ENCODE measurements around the gene ARHGEF28.

ARHGEF28 gene

DNA sequence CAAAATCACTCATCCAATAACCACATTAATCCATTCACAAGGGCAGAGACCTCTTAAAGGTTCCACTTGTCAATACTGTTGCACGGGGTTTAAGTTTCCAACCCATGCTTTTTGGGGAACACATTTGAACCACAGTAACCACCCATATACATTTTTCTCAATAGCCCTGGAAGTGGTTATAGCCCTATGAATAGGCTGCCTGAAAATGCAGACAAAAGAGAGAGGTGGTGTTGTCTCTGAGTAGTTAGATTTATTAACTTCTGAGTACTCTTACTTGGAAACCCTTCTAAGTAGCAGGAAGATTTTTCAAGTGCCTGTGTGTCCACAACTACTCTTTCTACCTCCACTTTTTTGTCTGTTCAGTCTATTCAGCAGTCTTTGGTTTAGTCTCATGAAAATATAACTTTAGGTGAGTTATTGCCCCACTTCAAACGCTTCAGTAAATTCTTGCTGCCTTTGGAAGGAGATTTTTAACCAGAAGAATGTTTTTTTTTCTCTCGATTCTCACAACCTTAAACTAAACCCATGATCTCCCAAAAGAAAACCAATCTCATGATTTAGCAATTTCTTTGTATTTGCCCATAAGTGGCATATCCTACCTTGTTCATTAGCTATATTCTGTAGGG lies 42.6 kb downstream of the ARHGEF28 start:
- Histone ChIP-seq H3K23ac (ENCODE audit: low read length) (no peak overlapping the region), H3K4me1 (ENCODE audit: control insufficient read depth in 1 of 2, insufficient read depth in 2 of 2, low read length in 2 of 2) (no peaks in the 10 kb centered on the region), H3K36me3 (ENCODE audit: control insufficient read depth in 1 of 2, insufficient read depth in 2 of 2, low read length in 2 of 2) (no peaks in the 10 kb centered on the region), H3K4me3 (ENCODE audit: low read depth, low read length) (no peak overlapping the region), H4K12ac (ENCODE audit: low read depth, low read length) (no peak overlapping the region), H3K14ac (ENCODE audit: low read length) (no peak overlapping the region), H3K4ac (ENCODE audit: low read depth, low read length) (no peak overlapping the region), H4K91ac (ENCODE audit: low read depth, low read length) (no peak overlapping the region), H3K27ac (ENCODE audit: low read depth, low read length) (no peak overlapping the region), H2AFZ (ENCODE audit: insufficient read depth, low read length, poor library complexity) (no peak overlapping the region), H3K79me1 (ENCODE audit: low read length) (no peaks in the 10 kb centered on the region), H2BK120ac (ENCODE audit: insufficient read depth, low read length, poor library complexity) (no peak overlapping the region), H3K9me3 (ENCODE audit: insufficient read depth, low read depth, low read length) (no peaks in the 10 kb centered on the region), H2BK5ac (ENCODE audit: low read depth, low read length, poor library complexity) (no peak overlapping the region), H3K79me2 (ENCODE audit: control insufficient read depth, insufficient read depth, low read length, poor library complexity) (no peaks in the 10 kb centered on the region), H3K18ac (ENCODE audit: low read length) (no peak overlapping the region), H3K9ac (ENCODE audit: low read length) (no peak overlapping the region), H3K27me3 (ENCODE audit: insufficient read depth, low read length) (no peaks in the 10 kb centered on the region), H3K4me2 (ENCODE audit: low read length) (no peak overlapping the region), H4K8ac (ENCODE audit: low read depth, low read length) (no peak overlapping the region), H2AK5ac (ENCODE audit: low read length) (no peak overlapping the region), H2BK12ac (ENCODE audit: low read length) (no peak overlapping the region)
- no peak for DNase-seq
- WGBS (ENCODE audit: extremely low coverage, insufficient coverage, insufficient read length): 100% methylated on average over 1 of the region's 3 CpGs

GRCh38 chr5:73670731-73671130 lies 44.7 kb downstream of the ARHGEF28 start:
- H3K23ac ChIP-seq (ENCODE audit: low read length): no peak overlapping the region
- H3K79me2 ChIP-seq (ENCODE audit: control insufficient read depth, insufficient read depth, low read length, poor library complexity): no peaks in the 10 kb centered on the region
- H2BK120ac ChIP-seq (ENCODE audit: insufficient read depth, low read length, poor library complexity): no peak overlapping the region
- H3K4me3 ChIP-seq (ENCODE audit: low read depth, low read length): no peak overlapping the region
- no peak overlapping the region for H3K4ac ChIP-seq (ENCODE audit: low read depth, low read length)
- no CpG with 5 or more reads among the region's 3 CpGs for WGBS (ENCODE audit: extremely low coverage, insufficient coverage, insufficient read length)
- H4K12ac ChIP-seq (ENCODE audit: low read depth, low read length): no peak overlapping the region
- no peak overlapping the region for H3K4me2 ChIP-seq (ENCODE audit: low read length)
- no peak overlapping the region for H2AFZ ChIP-seq (ENCODE audit: insufficient read depth, low read length, poor library complexity)
- no peak overlapping the region for H3K14ac ChIP-seq (ENCODE audit: low read length)
- no peak overlapping the region for H2BK12ac ChIP-seq (ENCODE audit: low read length)
- H3K9ac ChIP-seq (ENCODE audit: low read length): no peak overlapping the region
- no peaks in the 10 kb centered on the region for H3K27me3 ChIP-seq (ENCODE audit: insufficient read depth, low read length)
- H4K91ac ChIP-seq (ENCODE audit: low read depth, low read length): no peak overlapping the region
- no peak overlapping the region for H2BK5ac ChIP-seq (ENCODE audit: low read depth, low read length, poor library complexity)
- H3K18ac ChIP-seq (ENCODE audit: low read length): no peak overlapping the region
- no peaks in the 10 kb centered on the region for H3K4me1 ChIP-seq (ENCODE audit: control insufficient read depth in 1 of 2, insufficient read depth in 2 of 2, low read length in 2 of 2)
- no peak overlapping the region for H4K8ac ChIP-seq (ENCODE audit: low read depth, low read length)
- no peak for DNase-seq
- no peak overlapping the region for H2AK5ac ChIP-seq (ENCODE audit: low read length)
- no peaks in the 10 kb centered on the region for H3K36me3 ChIP-seq (ENCODE audit: control insufficient read depth in 1 of 2, insufficient read depth in 2 of 2, low read length in 2 of 2)
- no peaks in the 10 kb centered on the region for H3K79me1 ChIP-seq (ENCODE audit: low read length)
- no peaks in the 10 kb centered on the region for H3K9me3 ChIP-seq (ENCODE audit: insufficient read depth, low read depth, low read length)
- no peak overlapping the region for H3K27ac ChIP-seq (ENCODE audit: low read depth, low read length)

- Histone ChIP-seq H3K18ac (ENCODE audit: low read length) (no peak overlapping the region), H3K36me3 (ENCODE audit: control insufficient read depth in 1 of 2, insufficient read depth in 2 of 2, low read length in 2 of 2) (no peaks in the 10 kb centered on the region), H4K91ac (ENCODE audit: low read depth, low read length) (no peak overlapping the region), H3K14ac (ENCODE audit: low read length) (no peak overlapping the region), H2BK12ac (ENCODE audit: low read length) (no peak overlapping the region), H3K4me2 (ENCODE audit: low read length) (no peak overlapping the region), H3K9me3 (ENCODE audit: insufficient read depth, low read depth, low read length) (no peaks in the 10 kb centered on the region), H3K4me1 (ENCODE audit: control insufficient read depth in 1 of 2, insufficient read depth in 2 of 2, low read length in 2 of 2) (no peaks in the 10 kb centered on the region), H3K4ac (ENCODE audit: low read depth, low read length) (no peak overlapping the region), H3K23ac (ENCODE audit: low read length) (no peak overlapping the region), H4K8ac (ENCODE audit: low read depth, low read length) (no peak overlapping the region), H3K27me3 (ENCODE audit: insufficient read depth, low read length) (no peaks in the 10 kb centered on the region), H2AK5ac (ENCODE audit: low read length) (no peak overlapping the region), H3K9ac (ENCODE audit: low read length) (no peak overlapping the region), H3K79me1 (ENCODE audit: low read length) (no peaks in the 10 kb centered on the region), H3K79me2 (ENCODE audit: control insufficient read depth, insufficient read depth, low read length, poor library complexity) (no peaks in the 10 kb centered on the region), H4K12ac (ENCODE audit: low read depth, low read length) (no peak overlapping the region), H2BK120ac (ENCODE audit: insufficient read depth, low read length, poor library complexity) (no peak overlapping the region), H2BK5ac (ENCODE audit: low read depth, low read length, poor library complexity) (no peak overlapping the region), H3K27ac (ENCODE audit: low read depth, low read length) (no peak overlapping the region), H3K4me3 (ENCODE audit: low read depth, low read length) (no peak overlapping the region), H2AFZ (ENCODE audit: insufficient read depth, low read length, poor library complexity) (no peak overlapping the region)
- no CpG with 5 or more reads among the region's 2 CpGs for WGBS (ENCODE audit: extremely low coverage, insufficient coverage, insufficient read length)
- no peak for DNase-seq
Observed at GRCh38 chr5:73672132-73672531, 46.1 kb downstream of the ARHGEF28 start.

GRCh38 chr5:73673161-73673591 lies 47.2 kb downstream of the ARHGEF28 start:
- Histone ChIP-seq H2BK5ac (ENCODE audit: low read depth, low read length, poor library complexity) (no peak overlapping the region), H2BK12ac (ENCODE audit: low read length) (no peak overlapping the region), H4K12ac (ENCODE audit: low read depth, low read length) (no peak overlapping the region), H3K9me3 (ENCODE audit: insufficient read depth, low read depth, low read length) (no peaks in the 10 kb centered on the region), H3K9ac (ENCODE audit: low read length) (no peak overlapping the region), H3K79me1 (ENCODE audit: low read length) (no peaks in the 10 kb centered on the region), H3K14ac (ENCODE audit: low read length) (no peak overlapping the region), H4K91ac (ENCODE audit: low read depth, low read length) (no peak overlapping the region), H3K4me2 (ENCODE audit: low read length) (no peak overlapping the region), H4K8ac (ENCODE audit: low read depth, low read length) (no peak overlapping the region), H3K4ac (ENCODE audit: low read depth, low read length) (no peak overlapping the region), H2AFZ (ENCODE audit: insufficient read depth, low read length, poor library complexity) (no peak overlapping the region), H2AK5ac (ENCODE audit: low read length) (no peak overlapping the region), H3K23ac (ENCODE audit: low read length) (no peak overlapping the region), H3K27me3 (ENCODE audit: insufficient read depth, low read length) (no peaks in the 10 kb centered on the region), H3K4me1 (ENCODE audit: control insufficient read depth in 1 of 2, insufficient read depth in 2 of 2, low read length in 2 of 2) (no peaks in the 10 kb centered on the region), H3K36me3 (ENCODE audit: control insufficient read depth in 1 of 2, insufficient read depth in 2 of 2, low read length in 2 of 2) (no peaks in the 10 kb centered on the region), H3K27ac (ENCODE audit: low read depth, low read length) (no peak overlapping the region), H3K4me3 (ENCODE audit: low read depth, low read length) (no peak overlapping the region), H3K79me2 (ENCODE audit: control insufficient read depth, insufficient read depth, low read length, poor library complexity) (no peaks in the 10 kb centered on the region), H2BK120ac (ENCODE audit: insufficient read depth, low read length, poor library complexity) (no peak overlapping the region), H3K18ac (ENCODE audit: low read length) (no peak overlapping the region)
- peak in 1 of 2 donors; percentile 61 for DNase-seq

Data from trophoblast cell (in vitro differentiated cells and primary cell).